HCT116 (cell line): ENCODE data around the gene THAP2. TPM values are rescaled to one million over a fixed set of nuclear protein-coding genes. Genes with fewer than 3 reads are reported as not detected.

Experiments used
- ATAC-seq: fragments of 200-7000 bp; cut with Tn5 transposase; 2 replicates; pipeline ENCODE4 v1.9.1; 2020; ENCODE audit warnings: mild to moderate bottlenecking, moderate library complexity
- BruUV-seq: library from RNA; stranded (reverse); fragments of 400-500 nt; replicated peaks from 2 replicates; lab custom pipeline; 2021; lab: Mats Ljungman, UMichigan
- CTCF ChIA-PET: fragments of 300-600 bp; sonication (Branson Sonifier 250); formaldehyde crosslinking; loops from one replicate; lab custom pipeline; 2021; ENCODE audit warnings: antibody characterized with exemption; lab: Charles Lee
- POLR2A ChIA-PET: fragments of 300-600, 350-600 bp; sonication (Branson Sonifier 250); formaldehyde crosslinking; loops from one replicate; lab custom pipeline; 2021; ENCODE audit warnings: antibody characterized with exemption; lab: Charles Lee
- RAD21 ChIA-PET, 2 experiments: fragments of 300-600 bp; sonication (Branson Sonifier 250); formaldehyde crosslinking; loops; one replicate each; lab custom pipeline; 2023; ENCODE audit warnings: low total read pairs in 2 of 2; ENCODE audit not compliant: uncharacterized antibody in 2 of 2, unreplicated experiment in 2 of 2, low non-redundant PET in 1 of 2; lab: Charles Lee
- DNase-seq: peaks from one replicate; pipeline ENCODE4 v3.0.0-alpha.2; 2010; ENCODE audit warnings: low read depth, low spot score
- H2AFZ ChIP-seq: fragments of 200-600 bp; shearing (Covaris generic), sonication (generic); 2 replicates; pipeline ENCODE4 v1.6.1; 2017; ENCODE audit warnings: low read depth, mixed run types, mixed read lengths, antibody characterized with exemption, low read length; ENCODE audit not compliant: poor library complexity, severe bottlenecking
- H3K27ac ChIP-seq: 2 replicates; pipeline ENCODE4 v1.5.1; 2012; ENCODE audit warnings: low read depth, low read length
- H3K27me3 ChIP-seq: fragments of 200-600 bp; sonication (generic); 2 replicates; pipeline ENCODE4 v1.6.1; 2016; ENCODE audit warnings: mixed run types, low read length, mixed read lengths; ENCODE audit not compliant: insufficient read depth
- H3K36me3 ChIP-seq, 2 experiments: fragments of 200-500 bp in 1 of 2; fragments of 200-600 bp in 1 of 2; sonication (Bioruptor generic) in 1 of 2; sonication (generic) in 1 of 2; 2 replicates each; pipeline versions ENCODE4 v1.5.1 to v1.6.1; 2014 to 2016; ENCODE audit warnings: low read length in 2 of 2, inconsistent platforms in 1 of 2, mixed read lengths in 1 of 2, mixed run types in 1 of 2; ENCODE audit not compliant: insufficient read depth in 2 of 2, control insufficient read depth in 1 of 2
- H3K4me1 ChIP-seq, 2 experiments: fragments of 200-600 bp in 1 of 2; sonication (generic) in 1 of 2; 2 replicates each; pipeline versions ENCODE4 v1.5.1 to v1.6.1; 2012 to 2017; ENCODE audit warnings: low read length in 2 of 2, inconsistent platforms in 1 of 2, mild to moderate bottlenecking in 1 of 2, mixed read lengths in 1 of 2, mixed run types in 1 of 2, moderate library complexity in 1 of 2; ENCODE audit not compliant: insufficient read depth in 2 of 2, control insufficient read depth in 1 of 2
- H3K4me2 ChIP-seq: fragments of 200-600 bp; sonication (generic); 2 replicates; pipeline ENCODE4 v1.6.1; 2017; ENCODE audit warnings: mixed run types, low read length, mixed read lengths
- H3K4me3 ChIP-seq, 2 experiments: fragments of 200-600 bp in 1 of 2; sonication (generic) in 1 of 2; replicated peaks in 1 of 2; 2 replicates each; pipeline ENCODE4 v1.5.1; 2011 to 2016; ENCODE audit warnings: low read length in 2 of 2, control low read depth in 1 of 2, low read depth in 1 of 2, mild to moderate bottlenecking in 1 of 2, mixed read lengths in 1 of 2, mixed run types in 1 of 2
- H3K79me2 ChIP-seq: fragments of 200-600 bp; sonication (generic); 2 replicates; pipeline ENCODE4 v1.6.1; 2017; ENCODE audit warnings: mild to moderate bottlenecking, mixed run types, low read length, moderate library complexity, mixed read lengths; ENCODE audit not compliant: insufficient read depth
- H3K9ac ChIP-seq: fragments of 200-600 bp; sonication (generic); 2 replicates; pipeline ENCODE4 v1.6.1; 2016; ENCODE audit warnings: low read length, mixed read lengths
- H3K9me2 ChIP-seq: fragments of 200-600 bp; sonication (generic), shearing (Covaris generic); 2 replicates; pipeline ENCODE4 v1.6.1; 2017; ENCODE audit warnings: mixed run types, mild to moderate bottlenecking, moderate library complexity; ENCODE audit not compliant: insufficient read depth
- H3K9me3 ChIP-seq, 2 experiments: fragments of 200-500 bp in 1 of 2; fragments of 200-600 bp in 1 of 2; sonication (Bioruptor generic) in 1 of 2; sonication (generic) in 1 of 2; 2 replicates each; pipeline ENCODE4 v1.6.1; 2014 to 2017; ENCODE audit warnings: low read length in 2 of 2, mixed read lengths in 2 of 2, inconsistent platforms in 1 of 2, low read depth in 1 of 2, mild to moderate bottlenecking in 1 of 2, mixed run types in 1 of 2, moderate library complexity in 1 of 2; ENCODE audit not compliant: control insufficient read depth in 1 of 2, insufficient read depth in 1 of 2
- H4K20me1 ChIP-seq: fragments of 200-600 bp; sonication (generic), shearing (Covaris generic); 2 replicates; pipeline ENCODE4 v1.6.1; 2017; ENCODE audit warnings: mixed run types, mild to moderate bottlenecking, moderate library complexity; ENCODE audit not compliant: insufficient read depth
- CBX3 ChIP-seq: IDR thresholded peaks from 2 replicates; pipeline ENCODE4 v1.6.1; 2012; ENCODE audit warnings: low read depth
- CEBPB ChIP-seq: IDR thresholded peaks from 2 replicates; pipeline ENCODE4 v1.6.1; 2012; ENCODE audit warnings: low read depth
- EGR1 ChIP-seq: IDR thresholded peaks from 2 replicates; pipeline ENCODE4 v1.6.1; 2012; ENCODE audit warnings: low read depth
- ELF1 ChIP-seq: IDR thresholded peaks from 2 replicates; pipeline ENCODE4 v1.6.1; 2012; ENCODE audit warnings: low read depth, borderline replicate concordance
- EZH2 ChIP-seq: fragments of 200-600 bp; sonication (generic); IDR thresholded peaks from 2 replicates; pipeline ENCODE4 v1.6.1; 2017; ENCODE audit warnings: antibody characterized with exemption, mixed run types
- FOSL1 ChIP-seq: IDR thresholded peaks from 2 replicates; pipeline ENCODE4 v1.6.1; 2012; ENCODE audit warnings: low read depth
- JUND ChIP-seq: IDR thresholded peaks from 2 replicates; pipeline ENCODE4 v1.6.1; 2012
- POLR2A ChIP-seq: IDR thresholded peaks from 2 replicates; pipeline ENCODE4 v1.7.0; 2011; ENCODE audit warnings: borderline replicate concordance; ENCODE audit not compliant: insufficient read depth, insufficient read length; ENCODE audit errors: extremely low read depth
- POLR2AphosphoS5 ChIP-seq: IDR thresholded peaks from 2 replicates; pipeline ENCODE4 v1.6.1; 2011; ENCODE audit warnings: mild to moderate bottlenecking, low read depth, low read length, moderate library complexity
- SIN3A ChIP-seq: IDR thresholded peaks from 2 replicates; pipeline ENCODE4 v1.6.1; 2012; ENCODE audit warnings: low read depth
- SP1 ChIP-seq: IDR thresholded peaks from 2 replicates; pipeline ENCODE4 v1.6.1; 2012; ENCODE audit warnings: low read depth
- SRF ChIP-seq: IDR thresholded peaks from 2 replicates; pipeline ENCODE4 v1.6.1; 2012; ENCODE audit warnings: low read depth
- TCF7L2 ChIP-seq: IDR thresholded peaks from 2 replicates; pipeline ENCODE4 v1.7.0; 2011; ENCODE audit warnings: borderline replicate concordance, inconsistent platforms; ENCODE audit not compliant: insufficient read depth, insufficient read length; ENCODE audit errors: extremely low read depth
- ZNF274 ChIP-seq: fragments of 200-500 bp; sonication (Bioruptor generic); IDR thresholded peaks from 2 replicates; pipeline ENCODE4 v1.6.1; 2014; ENCODE audit warnings: mild to moderate bottlenecking, low read depth, low read length, inconsistent platforms
- intact Hi-C: fragments of 100-400 bp; cut with micrococcal nuclease; formaldehyde crosslinking; loops from 2 replicates; pipeline ENCODE4 v1.10.0; 2022
- total RNA-seq: library from RNA; stranded (reverse); gene quantifications from one replicate; pipeline ENCODE4 v1.2.1, GENCODE V29; 2021; ENCODE audit not compliant: unreplicated experiment
- TF ChIP-seq, protein P1 (sequence below): IDR thresholded peaks from 2 replicates; pipeline ENCODE4 v1.6.1; 2012
- TF ChIP-seq, protein P2 (sequence below), 3 experiments: fragments of 200-600 bp in 1 of 3; sonication (generic) in 1 of 3; IDR thresholded peaks in 2 of 3; conservative IDR thresholded peaks in 1 of 3; 2 replicates each; pipeline ENCODE4 v1.5.1; 2012 to 2017; ENCODE audit warnings: low read depth in 2 of 3, low read length in 2 of 3, antibody characterized with exemption in 1 of 3, borderline replicate concordance in 1 of 3, control low read depth in 1 of 3, mild to moderate bottlenecking in 1 of 3, mixed read lengths in 1 of 3, mixed run types in 1 of 3, moderate library complexity in 1 of 3; ENCODE audit not compliant: insufficient read depth in 1 of 3
- TF ChIP-seq, protein P3 (sequence below): IDR thresholded peaks from 2 replicates; pipeline ENCODE4 v1.6.1; 2012
- TF ChIP-seq, protein P4 (sequence below): IDR thresholded peaks from 2 replicates; pipeline ENCODE4 v1.6.1; 2011; ENCODE audit warnings: mild to moderate bottlenecking, low read length, moderate library complexity; ENCODE audit not compliant: insufficient replicate concordance; ENCODE audit errors: extremely low read depth

THAP2 gene
- total RNA-seq, 1 experiment from 2014 or later, result 3.7 TPM

DNA sequence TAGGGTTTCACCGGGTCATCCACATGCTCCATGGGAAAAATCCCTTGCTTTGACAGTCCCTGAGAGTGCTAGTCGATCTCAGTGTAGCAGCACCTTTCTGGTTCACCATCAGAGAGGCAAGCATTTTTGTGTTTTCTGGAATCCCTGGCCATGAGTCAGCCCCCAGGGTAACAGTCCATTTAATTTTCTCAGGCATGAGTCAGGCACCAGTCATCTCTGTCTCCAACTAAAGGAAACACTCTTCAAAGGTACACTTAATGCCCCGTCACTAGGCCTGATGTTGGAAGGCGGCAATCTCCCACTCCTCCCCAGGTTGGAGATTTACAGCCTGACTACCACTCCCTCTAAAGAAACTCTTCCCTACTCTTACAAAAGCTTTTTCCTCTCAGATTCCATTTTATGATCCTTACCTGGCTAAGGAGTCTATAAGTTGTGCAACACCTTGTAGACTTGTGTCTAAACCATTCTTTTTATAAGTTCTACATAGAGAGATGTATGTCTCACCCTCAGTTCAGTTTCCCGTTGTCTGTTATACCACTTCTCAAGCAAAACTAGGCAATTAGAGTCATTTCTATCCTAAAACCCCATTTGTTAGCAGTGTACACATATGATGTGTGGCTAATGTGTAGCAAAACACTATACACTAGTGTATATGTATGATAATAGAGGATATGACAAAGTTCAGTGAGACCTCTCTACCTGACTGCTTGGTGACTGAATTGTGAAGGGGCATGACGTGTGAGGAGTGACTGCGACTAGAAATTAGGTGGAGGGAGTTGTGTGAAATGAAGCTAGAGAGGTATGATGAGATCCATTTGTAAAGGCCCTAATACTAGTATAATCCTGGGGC, 46.4 kb downstream of the THAP2 start (continued):
- TF ChIP-seq, protein P1, sequence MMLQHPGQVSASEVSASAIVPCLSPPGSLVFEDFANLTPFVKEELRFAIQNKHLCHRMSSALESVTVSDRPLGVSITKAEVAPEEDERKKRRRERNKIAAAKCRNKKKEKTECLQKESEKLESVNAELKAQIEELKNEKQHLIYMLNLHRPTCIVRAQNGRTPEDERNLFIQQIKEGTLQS, result 0 out of 2 replicates have a peak, but pooled peaks have one; percentile 62
- TF ChIP-seq ELF1 (no peak), JUND (peak; percentile 99), TCF7L2 (peak; percentile 90)
- TF ChIP-seq, all 23 proteins: peak for 14

DNA sequence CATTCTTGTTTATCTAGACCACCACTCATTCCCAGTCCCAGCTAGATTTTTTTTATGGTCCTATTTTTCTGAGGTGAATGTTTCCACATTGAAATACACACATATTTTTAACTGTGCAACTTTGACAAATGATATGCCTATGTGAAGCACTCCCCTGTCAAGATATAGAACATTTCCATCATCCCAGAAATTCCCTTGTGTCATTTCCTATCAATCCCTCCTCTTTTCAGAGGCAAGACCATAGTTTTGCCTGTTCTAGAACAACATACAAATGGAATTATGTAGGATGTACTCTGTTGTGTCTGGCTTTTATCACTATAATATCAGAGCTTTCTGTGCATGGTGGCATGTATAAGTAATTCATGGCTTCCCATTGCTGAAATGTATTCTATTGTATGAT, 54.5 kb downstream of the THAP2 start:
- ChIA-PET POLR2A (no interaction called here), RAD21 (no interaction called here), CTCF (no interaction called here)
- BruUV-seq, result no TSS peak
- H3K79me2 ChIP-seq, result no peaks in the 10 kb centered on the region
- no peak overlapping the region for H3K27ac ChIP-seq
- H4K20me1 ChIP-seq, result no peaks in the 10 kb centered on the region
- peaks cover 0 to 16% of the 10 kb centered on the region in 2 experiments; a peak in 2 of 4 replicates for H3K4me1 ChIP-seq
- no peaks in the 10 kb centered on the region for H3K9me2 ChIP-seq
- H3K9ac ChIP-seq, result no peak overlapping the region
- no peak overlapping the region for H3K4me2 ChIP-seq
- H3K4me3 ChIP-seq, result no peak overlapping the region
- intact Hi-C loops, result no loop called here
- no peak for DNase-seq
- ATAC-seq, result no peak
- TF ChIP-seq, protein P2, sequence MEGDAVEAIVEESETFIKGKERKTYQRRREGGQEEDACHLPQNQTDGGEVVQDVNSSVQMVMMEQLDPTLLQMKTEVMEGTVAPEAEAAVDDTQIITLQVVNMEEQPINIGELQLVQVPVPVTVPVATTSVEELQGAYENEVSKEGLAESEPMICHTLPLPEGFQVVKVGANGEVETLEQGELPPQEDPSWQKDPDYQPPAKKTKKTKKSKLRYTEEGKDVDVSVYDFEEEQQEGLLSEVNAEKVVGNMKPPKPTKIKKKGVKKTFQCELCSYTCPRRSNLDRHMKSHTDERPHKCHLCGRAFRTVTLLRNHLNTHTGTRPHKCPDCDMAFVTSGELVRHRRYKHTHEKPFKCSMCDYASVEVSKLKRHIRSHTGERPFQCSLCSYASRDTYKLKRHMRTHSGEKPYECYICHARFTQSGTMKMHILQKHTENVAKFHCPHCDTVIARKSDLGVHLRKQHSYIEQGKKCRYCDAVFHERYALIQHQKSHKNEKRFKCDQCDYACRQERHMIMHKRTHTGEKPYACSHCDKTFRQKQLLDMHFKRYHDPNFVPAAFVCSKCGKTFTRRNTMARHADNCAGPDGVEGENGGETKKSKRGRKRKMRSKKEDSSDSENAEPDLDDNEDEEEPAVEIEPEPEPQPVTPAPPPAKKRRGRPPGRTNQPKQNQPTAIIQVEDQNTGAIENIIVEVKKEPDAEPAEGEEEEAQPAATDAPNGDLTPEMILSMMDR (IDR thresholded peaks at IDR 0.05 in 2 of 3, conservative IDR thresholded peaks at IDR 0.05 in 1 of 3; ENCODE audit: borderline replicate concordance in 1 of 3, insufficient read depth in 1 of 3, low read depth in 2 of 3, low read length in 2 of 3), result no peak
- TF ChIP-seq SIN3A (no peak), POLR2AphosphoS5 (no peak), ELF1 (no peak), EZH2 (no peak), JUND (no peak), SP1 (no peak), ZNF274 (no peak), CBX3 (no peak), EGR1 (no peak), CEBPB (no peak), SRF (no peak), FOSL1 (no peak), POLR2A (no peak)
- TF ChIP-seq, protein P1, result no peak
- TF ChIP-seq, protein P3, sequence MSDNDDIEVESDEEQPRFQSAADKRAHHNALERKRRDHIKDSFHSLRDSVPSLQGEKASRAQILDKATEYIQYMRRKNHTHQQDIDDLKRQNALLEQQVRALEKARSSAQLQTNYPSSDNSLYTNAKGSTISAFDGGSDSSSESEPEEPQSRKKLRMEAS, result no peak
- TF ChIP-seq, protein P4, sequence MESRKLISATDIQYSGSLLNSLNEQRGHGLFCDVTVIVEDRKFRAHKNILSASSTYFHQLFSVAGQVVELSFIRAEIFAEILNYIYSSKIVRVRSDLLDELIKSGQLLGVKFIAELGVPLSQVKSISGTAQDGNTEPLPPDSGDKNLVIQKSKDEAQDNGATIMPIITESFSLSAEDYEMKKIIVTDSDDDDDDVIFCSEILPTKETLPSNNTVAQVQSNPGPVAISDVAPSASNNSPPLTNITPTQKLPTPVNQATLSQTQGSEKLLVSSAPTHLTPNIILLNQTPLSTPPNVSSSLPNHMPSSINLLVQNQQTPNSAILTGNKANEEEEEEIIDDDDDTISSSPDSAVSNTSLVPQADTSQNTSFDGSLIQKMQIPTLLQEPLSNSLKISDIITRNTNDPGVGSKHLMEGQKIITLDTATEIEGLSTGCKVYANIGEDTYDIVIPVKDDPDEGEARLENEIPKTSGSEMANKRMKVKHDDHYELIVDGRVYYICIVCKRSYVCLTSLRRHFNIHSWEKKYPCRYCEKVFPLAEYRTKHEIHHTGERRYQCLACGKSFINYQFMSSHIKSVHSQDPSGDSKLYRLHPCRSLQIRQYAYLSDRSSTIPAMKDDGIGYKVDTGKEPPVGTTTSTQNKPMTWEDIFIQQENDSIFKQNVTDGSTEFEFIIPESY, result no peak
- no peaks in the 10 kb centered on the region for H3K27me3 ChIP-seq
- no peak overlapping the region for H2AFZ ChIP-seq
- H3K9me3 ChIP-seq, result no peaks in the 10 kb centered on the region
- no peaks in the 10 kb centered on the region for H3K36me3 ChIP-seq
